ENCODE measurements around the gene IL36RN.
A peak's percentile ranks its signal among the peaks of the same experiment; 100 is the strongest.

IL36RN gene

DNA sequence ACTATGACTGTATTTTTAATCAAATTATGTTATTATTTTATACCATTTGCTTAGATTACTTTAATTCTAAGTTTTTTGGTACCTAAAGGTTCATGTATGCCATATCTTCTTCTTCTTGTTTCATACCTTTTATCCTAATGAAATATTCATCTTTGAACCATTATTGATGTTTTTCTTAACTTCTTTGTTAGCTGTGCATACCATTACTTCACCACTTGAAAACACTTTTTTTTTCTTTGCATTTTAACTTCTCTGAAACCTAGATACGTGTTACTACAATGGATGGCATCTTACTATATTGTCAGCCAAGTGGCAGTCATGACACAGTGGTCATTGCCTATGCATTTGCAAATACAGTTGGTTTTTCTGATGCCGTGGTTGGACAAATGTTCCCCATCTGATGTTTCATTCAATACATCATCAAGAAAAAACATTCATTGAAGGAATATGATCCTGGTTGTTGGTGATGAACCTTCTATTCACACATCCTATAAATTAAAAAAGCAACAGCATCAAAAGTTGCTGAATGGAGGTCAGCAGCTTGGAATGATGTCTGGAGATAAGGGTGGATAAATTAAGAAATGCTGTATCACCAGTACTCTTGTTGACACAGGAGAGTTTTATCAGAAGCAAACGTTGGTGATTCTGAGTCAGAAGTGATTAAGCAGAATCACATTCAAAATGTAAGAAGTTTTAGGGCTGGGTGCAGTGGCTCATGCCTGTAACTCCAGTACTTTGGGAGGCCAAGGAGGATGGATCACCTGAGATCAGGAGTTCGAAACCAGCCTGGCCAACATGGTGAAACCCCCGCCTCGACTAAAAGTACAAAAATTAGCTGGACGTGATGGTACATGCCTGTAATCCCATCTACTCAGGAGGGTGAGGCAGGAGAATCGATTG is 46.3 kb upstream of the IL36RN start:
- no peak for DNase-seq (ENCODE audit: low spot score)
- Histone ChIP-seq H3K36me3 (ENCODE audit: low read depth) (no peaks in the 10 kb centered on the region), H3K4me1 (ENCODE audit: insufficient read depth, poor library complexity, severe bottlenecking) (no peaks in the 10 kb centered on the region), H3K27ac (ENCODE audit: poor library complexity, severe bottlenecking) (no peak overlapping the region), H3K4me3 (ENCODE audit: severe bottlenecking) (no peak overlapping the region), H3K27me3 (ENCODE audit: insufficient read depth, poor library complexity, severe bottlenecking) (no peaks in the 10 kb centered on the region), H3K9me3 (ENCODE audit: severe bottlenecking) (no peaks in the 10 kb centered on the region)
- peak; percentile 27; the same call in 1 of the 3 replicates for ATAC-seq (ENCODE audit: low read depth)
- TF ChIP-seq, protein P1, sequence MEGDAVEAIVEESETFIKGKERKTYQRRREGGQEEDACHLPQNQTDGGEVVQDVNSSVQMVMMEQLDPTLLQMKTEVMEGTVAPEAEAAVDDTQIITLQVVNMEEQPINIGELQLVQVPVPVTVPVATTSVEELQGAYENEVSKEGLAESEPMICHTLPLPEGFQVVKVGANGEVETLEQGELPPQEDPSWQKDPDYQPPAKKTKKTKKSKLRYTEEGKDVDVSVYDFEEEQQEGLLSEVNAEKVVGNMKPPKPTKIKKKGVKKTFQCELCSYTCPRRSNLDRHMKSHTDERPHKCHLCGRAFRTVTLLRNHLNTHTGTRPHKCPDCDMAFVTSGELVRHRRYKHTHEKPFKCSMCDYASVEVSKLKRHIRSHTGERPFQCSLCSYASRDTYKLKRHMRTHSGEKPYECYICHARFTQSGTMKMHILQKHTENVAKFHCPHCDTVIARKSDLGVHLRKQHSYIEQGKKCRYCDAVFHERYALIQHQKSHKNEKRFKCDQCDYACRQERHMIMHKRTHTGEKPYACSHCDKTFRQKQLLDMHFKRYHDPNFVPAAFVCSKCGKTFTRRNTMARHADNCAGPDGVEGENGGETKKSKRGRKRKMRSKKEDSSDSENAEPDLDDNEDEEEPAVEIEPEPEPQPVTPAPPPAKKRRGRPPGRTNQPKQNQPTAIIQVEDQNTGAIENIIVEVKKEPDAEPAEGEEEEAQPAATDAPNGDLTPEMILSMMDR (IDR thresholded peaks at IDR 0.05; ENCODE audit: poor library complexity, severe bottlenecking), result no peak

GRCh38 chr2:113013336-113013661 is 45.7 kb upstream of the IL36RN start:
- no peak for ATAC-seq (ENCODE audit: low read depth)
- H3K36me3 ChIP-seq (ENCODE audit: low read depth), result no peaks in the 10 kb centered on the region
- TF ChIP-seq, protein P1 (IDR thresholded peaks at IDR 0.05; ENCODE audit: poor library complexity, severe bottlenecking), result no peak
- H3K27me3 ChIP-seq (ENCODE audit: insufficient read depth, poor library complexity, severe bottlenecking), result no peaks in the 10 kb centered on the region
- no peak for DNase-seq (ENCODE audit: low spot score)
- no peaks in the 10 kb centered on the region for H3K9me3 ChIP-seq (ENCODE audit: severe bottlenecking)
- no peaks in the 10 kb centered on the region for H3K4me1 ChIP-seq (ENCODE audit: insufficient read depth, poor library complexity, severe bottlenecking)
- no peak overlapping the region for H3K4me3 ChIP-seq (ENCODE audit: severe bottlenecking)
- H3K27ac ChIP-seq (ENCODE audit: poor library complexity, severe bottlenecking), result no peak overlapping the region

- Histone ChIP-seq H3K9me3 (ENCODE audit: severe bottlenecking) (no peaks in the 10 kb centered on the region), H3K36me3 (ENCODE audit: low read depth) (no peaks in the 10 kb centered on the region), H3K4me3 (ENCODE audit: severe bottlenecking) (no peak overlapping the region), H3K27me3 (ENCODE audit: insufficient read depth, poor library complexity, severe bottlenecking) (no peaks in the 10 kb centered on the region), H3K4me1 (ENCODE audit: insufficient read depth, poor library complexity, severe bottlenecking) (no peaks in the 10 kb centered on the region), H3K27ac (ENCODE audit: poor library complexity, severe bottlenecking) (no peak overlapping the region)
- DNase-seq (ENCODE audit: low spot score) (no peak), ATAC-seq (ENCODE audit: low read depth) (no peak)
- TF ChIP-seq, protein P1 (IDR thresholded peaks at IDR 0.05; ENCODE audit: poor library complexity, severe bottlenecking), result no peak
Measured at GRCh38 chr2:113014067-113014466, 44.9 kb upstream of the IL36RN start.

- ATAC-seq (ENCODE audit: low read depth) (no peak), DNase-seq (ENCODE audit: low spot score) (no peak)
- Histone ChIP-seq H3K27me3 (ENCODE audit: insufficient read depth, poor library complexity, severe bottlenecking) (no peaks in the 10 kb centered on the region), H3K4me3 (ENCODE audit: severe bottlenecking) (no peak overlapping the region), H3K36me3 (ENCODE audit: low read depth) (no peaks in the 10 kb centered on the region), H3K4me1 (ENCODE audit: insufficient read depth, poor library complexity, severe bottlenecking) (no peaks in the 10 kb centered on the region), H3K27ac (ENCODE audit: poor library complexity, severe bottlenecking) (no peak overlapping the region), H3K9me3 (ENCODE audit: severe bottlenecking) (no peaks in the 10 kb centered on the region)
- TF ChIP-seq, protein P1 (IDR thresholded peaks at IDR 0.05; ENCODE audit: poor library complexity, severe bottlenecking), result no peak
Measured at GRCh38 chr2:113015042-113015441, 44.0 kb upstream of the IL36RN start.

- no peaks in the 10 kb centered on the region for H3K36me3 ChIP-seq (ENCODE audit: low read depth)
- DNase-seq (ENCODE audit: low spot score), result no peak
- H3K27me3 ChIP-seq (ENCODE audit: insufficient read depth, poor library complexity, severe bottlenecking), result no peaks in the 10 kb centered on the region
- H3K27ac ChIP-seq (ENCODE audit: poor library complexity, severe bottlenecking), result no peak overlapping the region
- no peaks in the 10 kb centered on the region for H3K4me1 ChIP-seq (ENCODE audit: insufficient read depth, poor library complexity, severe bottlenecking)
- no peak for ATAC-seq (ENCODE audit: low read depth)
- TF ChIP-seq, protein P1 (IDR thresholded peaks at IDR 0.05; ENCODE audit: poor library complexity, severe bottlenecking), result no peak
- no peaks in the 10 kb centered on the region for H3K9me3 ChIP-seq (ENCODE audit: severe bottlenecking)
- no peak overlapping the region for H3K4me3 ChIP-seq (ENCODE audit: severe bottlenecking)
Measured at GRCh38 chr2:113015655-113016054, 43.3 kb upstream of the IL36RN start.

All from RWPE2 (cell line).